CD4-positive, CD25-positive, alpha-beta regulatory T cell (primary cell): Measurements from ENCODE around the gene TMCC2. TPM values are rescaled to one million over a fixed set of nuclear protein-coding genes. Genes with fewer than 3 reads are reported as not detected.
A peak's percentile ranks its signal among the peaks of the same experiment; 100 is the strongest.

Experiments
- ATAC-seq, 2 donors: fragments of 150-1000 bp; cut with Tn5 transposase; one replicate each; pipeline ENCODE4 v1.10.0; 2021; ENCODE audit warnings: low read depth in 2 of 2, moderate number of reproducible peaks in 2 of 2, moderate library complexity in 1 of 2
- DNase-seq, 3 donors: peaks; one replicate each; pipeline versions ENCODE4 v3.0.0 to v3.0.0-alpha.2; 2012 to 2022; ENCODE audit warnings: mixed read lengths in 1 of 3
- H3K27ac ChIP-seq: one replicate; pipeline ENCODE4 v1.7.0; 2013; ENCODE audit warnings: mild to moderate bottlenecking, low read length; ENCODE audit not compliant: insufficient read depth, poor library complexity, severe bottlenecking
- H3K27me3 ChIP-seq: one replicate; pipeline ENCODE4 v1.7.0; 2013; ENCODE audit warnings: low read length; ENCODE audit not compliant: control insufficient read depth, insufficient read depth
- H3K36me3 ChIP-seq: one replicate; pipeline ENCODE4 v1.7.0; 2013; ENCODE audit warnings: mild to moderate bottlenecking, low read length, moderate library complexity; ENCODE audit not compliant: control insufficient read depth, insufficient read depth
- H3K4me1 ChIP-seq: 2 replicates; pipeline ENCODE4 v1.7.0; 2013; ENCODE audit warnings: mild to moderate bottlenecking, low read length; ENCODE audit not compliant: insufficient read depth, control insufficient read depth, poor library complexity, severe bottlenecking
- H3K4me3 ChIP-seq: one replicate; pipeline ENCODE4 v1.7.0; 2013; ENCODE audit warnings: low read depth, mild to moderate bottlenecking, low read length, moderate library complexity
- H3K9me3 ChIP-seq, 2 experiments: 1 replicate in 1 of 2; 2 replicates in 1 of 2; pipeline ENCODE4 v1.7.0; 2013; ENCODE audit warnings: low read length in 2 of 2, mild to moderate bottlenecking in 1 of 2, moderate library complexity in 1 of 2; ENCODE audit not compliant: control insufficient read depth in 2 of 2
- H3K27ac Mint-ChIP-seq, 3 donors: one replicate each; pipeline ENCODE4 v1.8.0; 2020 to 2022; ENCODE audit warnings: mild to moderate bottlenecking in 3 of 3, mixed read lengths in 3 of 3, moderate library complexity in 2 of 3
- H3K27me3 Mint-ChIP-seq: one replicate; pipeline ENCODE4 v1.8.0; 2022; ENCODE audit warnings: mild to moderate bottlenecking, mixed read lengths
- H3K36me3 Mint-ChIP-seq: one replicate; pipeline ENCODE4 v1.8.0; 2020; ENCODE audit warnings: mixed read lengths
- H3K4me1 Mint-ChIP-seq, 4 donors: one replicate each; pipeline ENCODE4 v1.8.0; 2020 to 2022; ENCODE audit warnings: mixed read lengths in 4 of 4, mild to moderate bottlenecking in 1 of 4
- H3K4me3 Mint-ChIP-seq, 4 donors: one replicate each; pipeline ENCODE4 v1.8.0; 2020 to 2022; ENCODE audit warnings: mild to moderate bottlenecking in 4 of 4, mixed read lengths in 4 of 4, moderate library complexity in 3 of 4
- H3K9me3 Mint-ChIP-seq, 7 donors: one replicate each; pipeline ENCODE4 v1.8.0; 2020 to 2022; ENCODE audit warnings: mixed read lengths in 7 of 7, mild to moderate bottlenecking in 3 of 7, moderate library complexity in 2 of 7
- polyA plus RNA-seq, 4 donors: library from polyadenylated mRNA; unstranded; fragments of 300-500 nt; fragmentation: Illumina TruSeq; gene quantifications; one replicate each; pipeline ENCODE4 v1.2.3, GENCODE V29; 2021
- total RNA-seq: library from RNA; stranded (reverse); gene quantifications from one replicate; pipeline ENCODE4 v1.2.3, GENCODE V29; 2022

The TMCC2 gene
- total and polyA plus RNA-seq, 5 donors from 2014 or later = 0.22 to 1.8 (median 0.31) TPM

GRCh38 chr1:205263580-205264190 is 35.9 kb downstream of the TMCC2 start:
- H3K4me3 ChIP-seq = no peak overlapping the region
- ATAC-seq (no peak), DNase-seq (no peak)
- no peaks in the 10 kb centered on the region for H3K9me3 ChIP-seq
- H3K27me3 ChIP-seq = no peaks in the 10 kb centered on the region
- H3K9me3 Mint-ChIP-seq = no peaks in the 10 kb centered on the region
- H3K4me1 Mint-ChIP-seq = no peaks in the 10 kb centered on the region
- no peak overlapping the region for H3K4me3 Mint-ChIP-seq
- peaks cover 15% of the 10 kb centered on the region for H3K27me3 Mint-ChIP-seq
- no peak overlapping the region for H3K27ac Mint-ChIP-seq
- no peak overlapping the region for H3K27ac ChIP-seq
- no peaks in the 10 kb centered on the region for H3K36me3 Mint-ChIP-seq
- H3K4me1 ChIP-seq = no peaks in the 10 kb centered on the region
- H3K36me3 ChIP-seq = no peaks in the 10 kb centered on the region

- Mint-ChIP-seq H3K27me3 (peaks cover 5% of the 10 kb centered on the region), H3K36me3 (no peaks in the 10 kb centered on the region), H3K4me3 (no peak overlapping the region), H3K9me3 (no peaks in the 10 kb centered on the region), H3K4me1 (no peaks in the 10 kb centered on the region), H3K27ac (no peak overlapping the region)
- DNase-seq (no peak), ATAC-seq (no peak)
- Histone ChIP-seq H3K4me1 (no peaks in the 10 kb centered on the region), H3K27me3 (no peaks in the 10 kb centered on the region), H3K9me3 (no peaks in the 10 kb centered on the region), H3K4me3 (no peak overlapping the region), H3K27ac (no peak overlapping the region), H3K36me3 (no peaks in the 10 kb centered on the region)
These were observed 39.0 kb downstream of the TMCC2 start for GRCh38 chr1:205266611-205267305.

- Mint-ChIP-seq H3K4me1 (no peaks in the 10 kb centered on the region), H3K4me3 (no peak overlapping the region), H3K9me3 (no peaks in the 10 kb centered on the region), H3K27ac (no peak overlapping the region), H3K36me3 (no peaks in the 10 kb centered on the region), H3K27me3 (no peaks in the 10 kb centered on the region)
- H3K9me3 ChIP-seq = no peaks in the 10 kb centered on the region
- no peaks in the 10 kb centered on the region for H3K27me3 ChIP-seq
- DNase-seq (no peak), ATAC-seq (no peak)
- H3K4me1 ChIP-seq = no peaks in the 10 kb centered on the region
- no peak overlapping the region for H3K4me3 ChIP-seq
- H3K36me3 ChIP-seq = no peaks in the 10 kb centered on the region
- H3K27ac ChIP-seq = no peak overlapping the region
These were observed 39.7 kb downstream of the TMCC2 start for GRCh38 chr1:205267306-205267902.

- Mint-ChIP-seq H3K9me3 (no peaks in the 10 kb centered on the region), H3K4me1 (peaks cover 0 to 10% (median 4%) of the 10 kb centered on the region in 4 donors), H3K27ac (no peak overlapping the region), H3K27me3 (peaks cover 9% of the 10 kb centered on the region), H3K36me3 (no peaks in the 10 kb centered on the region), H3K4me3 (no peak overlapping the region)
- Histone ChIP-seq H3K4me3 (no peak overlapping the region), H3K4me1 (peaks cover 8% of the 10 kb centered on the region), H3K27me3 (no peaks in the 10 kb centered on the region), H3K9me3 (no peaks in the 10 kb centered on the region), H3K36me3 (no peaks in the 10 kb centered on the region), H3K27ac (no peak overlapping the region)
- ATAC-seq = no peak
- no peak for DNase-seq
These were observed 41.3 kb downstream of the TMCC2 start for GRCh38 chr1:205268846-205269680.

- Histone ChIP-seq H3K27me3 (no peaks in the 10 kb centered on the region), H3K27ac (no peak overlapping the region), H3K36me3 (no peaks in the 10 kb centered on the region), H3K9me3 (no peaks in the 10 kb centered on the region), H3K4me1 (peaks cover 15% of the 10 kb centered on the region), H3K4me3 (no peak overlapping the region)
- H3K27me3 Mint-ChIP-seq = peaks cover 9% of the 10 kb centered on the region
- H3K9me3 Mint-ChIP-seq = no peaks in the 10 kb centered on the region
- DNase-seq (no peak), ATAC-seq (no peak)
- no peak overlapping the region for H3K4me3 Mint-ChIP-seq
- H3K27ac Mint-ChIP-seq = no peak overlapping the region
- no peaks in the 10 kb centered on the region for H3K36me3 Mint-ChIP-seq
- H3K4me1 Mint-ChIP-seq = peaks cover 0 to 15% (median 6%) of the 10 kb centered on the region in 4 donors
These were observed 42.0 kb downstream of the TMCC2 start for GRCh38 chr1:205269711-205270110.

- DNase-seq = no peak
- H3K4me1 Mint-ChIP-seq = peaks cover 3 to 20% (median 11%) of the 10 kb centered on the region in 4 donors
- Histone ChIP-seq H3K27ac (no peak overlapping the region), H3K4me1 (peaks cover 20% of the 10 kb centered on the region), H3K36me3 (no peaks in the 10 kb centered on the region), H3K4me3 (no peak overlapping the region), H3K9me3 (no peaks in the 10 kb centered on the region), H3K27me3 (no peaks in the 10 kb centered on the region)
- no peak overlapping the region for H3K4me3 Mint-ChIP-seq
- H3K27me3 Mint-ChIP-seq = peaks cover 9% of the 10 kb centered on the region
- no peak for ATAC-seq
- no peaks in the 10 kb centered on the region for H3K36me3 Mint-ChIP-seq
- H3K27ac Mint-ChIP-seq = no peak overlapping the region
- no peaks in the 10 kb centered on the region for H3K9me3 Mint-ChIP-seq
These were observed 42.5 kb downstream of the TMCC2 start for GRCh38 chr1:205270271-205270670.

- no peak overlapping the region for H3K27ac ChIP-seq
- H3K9me3 ChIP-seq = no peaks in the 10 kb centered on the region
- peaks cover 25% of the 10 kb centered on the region for H3K4me1 ChIP-seq
- Mint-ChIP-seq H3K27me3 (peaks cover 9% of the 10 kb centered on the region), H3K4me3 (no peak overlapping the region), H3K27ac (peak overlapping the region in 1 of 3 donors; percentile 56), H3K36me3 (no peaks in the 10 kb centered on the region), H3K4me1 (peaks cover 5 to 25% (median 13%) of the 10 kb centered on the region in 4 donors), H3K9me3 (no peaks in the 10 kb centered on the region)
- DNase-seq (no peak), ATAC-seq (no peak)
- H3K36me3 ChIP-seq = no peaks in the 10 kb centered on the region
- no peaks in the 10 kb centered on the region for H3K27me3 ChIP-seq
- H3K4me3 ChIP-seq = no peak overlapping the region
These were observed 43.0 kb downstream of the TMCC2 start for GRCh38 chr1:205270764-205271163.
